Peyer's patch (tissue), 4 donors: ENCODE data around the gene ADGRD1.

Experiments
- CTCF ChIP-seq, 6 experiments: fragments of 450-650 bp in 4 of 6; fragments of 200-600 bp in 2 of 6; sonication (generic) in 1 of 6; IDR thresholded peaks; one replicate each; pipeline ENCODE4 v1.5.1; 2017 to 2019; ENCODE audit warnings: antibody characterized with exemption in 6 of 6, mild to moderate bottlenecking in 3 of 6, moderate library complexity in 1 of 6
- POLR2A ChIP-seq, 2 donors: fragments of 450-650 bp; IDR thresholded peaks; one replicate each; pipeline ENCODE4 v1.5.1; 2017; ENCODE audit warnings: antibody characterized with exemption in 2 of 2, mild to moderate bottlenecking in 2 of 2, moderate library complexity in 2 of 2

- no peak for TF ChIP-seq CTCF (IDR thresholded peaks at IDR 0.05)
- no peak for TF ChIP-seq POLR2A (IDR thresholded peaks at IDR 0.05)
These were observed 48.5 kb downstream of the ADGRD1 start for GRCh38 chr12:131002216-131002631.
